GM19240 (cell line): ENCODE results near the gene EBLN1.

Experiments
- DNase-seq: peaks from one replicate; pipeline ENCODE4 v3.0.0; 2011; ENCODE audit warnings: low spot score; ENCODE audit not compliant: insufficient read length

Gene EBLN1

DNA sequence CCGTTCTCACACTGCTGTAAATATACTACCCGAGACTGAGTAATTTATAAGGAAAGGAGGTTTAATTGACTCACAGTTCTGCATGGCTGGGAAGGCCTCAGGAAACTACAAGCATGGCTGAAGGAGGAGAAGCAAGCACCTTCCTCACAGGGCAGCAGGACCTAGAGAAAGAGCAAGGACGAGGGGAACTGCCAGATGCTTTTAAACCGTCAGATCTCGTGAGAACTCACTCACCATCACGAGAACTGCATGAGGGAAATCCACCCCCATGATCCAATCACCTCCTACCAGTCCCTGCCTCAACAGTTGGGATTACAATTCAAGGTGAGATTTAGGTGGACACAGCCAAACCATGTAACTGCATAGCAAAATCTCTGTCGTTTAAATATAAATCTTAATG is at the start of gene EBLN1:
Gene EBLN1 (minus strand): TSS at position 174 of the 400 bp plus-strand sequence. CDS start 8,032 bp downstream, outside the sequence.
- DNase-seq = no peak

DNA sequence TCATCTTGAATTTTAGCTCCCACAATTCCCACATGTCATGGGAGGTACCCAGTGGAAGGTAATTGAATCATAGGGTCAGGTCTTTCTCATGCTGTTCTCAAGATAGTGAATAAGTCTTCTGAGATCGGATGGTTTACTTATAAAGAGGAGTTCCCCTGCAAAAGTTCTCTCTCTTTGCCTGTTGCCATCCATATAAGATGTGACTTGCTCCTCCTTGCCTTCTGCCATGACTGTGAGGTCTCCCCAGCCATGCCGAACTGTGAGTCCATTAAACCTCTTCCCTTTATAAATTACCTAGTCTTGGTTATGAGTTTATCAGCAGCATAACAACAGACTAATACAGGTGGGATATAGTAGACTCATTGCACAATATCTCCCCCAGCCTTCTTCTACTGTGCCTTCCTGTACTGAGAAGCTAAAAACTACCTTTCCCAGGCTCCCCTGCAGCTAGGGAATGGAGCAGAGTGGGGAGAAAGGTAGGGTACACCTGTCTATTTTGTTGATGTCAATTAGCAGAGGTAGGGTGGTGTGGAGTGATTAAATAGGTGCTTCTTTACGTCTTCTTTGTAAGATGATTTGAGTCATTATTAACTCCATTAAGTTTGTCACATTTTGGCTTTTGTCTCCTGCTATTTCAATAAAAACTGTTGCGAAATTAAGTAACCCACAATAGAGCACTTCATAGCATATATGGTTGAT is 48.2 kb upstream of the EBLN1 start:
- DNase-seq = no peak

- no peak for DNase-seq
Observed at GRCh38 chr10:22263106-22263505, 45.3 kb upstream of the EBLN1 start.

DNA sequence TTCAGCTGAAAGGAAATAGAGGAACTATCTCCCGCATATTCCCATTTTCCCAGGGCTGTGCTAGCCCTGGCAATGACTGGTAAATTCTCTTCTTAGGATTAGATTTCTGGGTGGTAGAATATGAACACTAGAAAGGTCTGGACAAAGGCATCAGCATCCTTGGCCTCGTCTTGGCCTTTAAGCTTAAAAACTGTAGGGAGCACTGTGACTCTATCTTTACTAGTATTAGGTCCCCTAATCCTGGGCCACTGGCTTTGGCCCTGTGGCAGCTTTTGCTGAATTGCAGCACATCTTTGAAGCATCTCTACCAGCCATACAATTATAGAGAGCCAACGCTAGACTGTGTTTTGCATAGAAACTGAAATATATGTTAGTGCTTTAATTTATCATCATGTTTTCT is 41.5 kb upstream of the EBLN1 start:
- DNase-seq = no peak

- DNase-seq = no peak
Observed at GRCh38 chr10:22258471-22258870, 40.7 kb upstream of the EBLN1 start.

DNA sequence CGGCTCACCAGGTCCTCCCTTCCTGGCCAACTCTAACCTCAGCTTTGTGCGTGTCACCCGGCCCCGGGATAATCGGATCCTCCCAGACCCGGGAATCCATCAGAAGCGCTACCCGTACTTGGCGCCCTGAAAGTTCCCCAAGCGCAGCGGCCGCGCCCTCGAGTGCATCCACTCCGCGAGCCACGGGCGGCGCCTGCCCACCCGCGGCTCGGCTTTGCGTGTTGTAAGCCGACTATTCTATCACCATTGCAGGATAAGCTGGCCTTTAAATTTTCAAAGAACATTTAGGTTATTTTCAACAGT is 35.7 kb upstream of the EBLN1 start:
- no peak for DNase-seq

DNA sequence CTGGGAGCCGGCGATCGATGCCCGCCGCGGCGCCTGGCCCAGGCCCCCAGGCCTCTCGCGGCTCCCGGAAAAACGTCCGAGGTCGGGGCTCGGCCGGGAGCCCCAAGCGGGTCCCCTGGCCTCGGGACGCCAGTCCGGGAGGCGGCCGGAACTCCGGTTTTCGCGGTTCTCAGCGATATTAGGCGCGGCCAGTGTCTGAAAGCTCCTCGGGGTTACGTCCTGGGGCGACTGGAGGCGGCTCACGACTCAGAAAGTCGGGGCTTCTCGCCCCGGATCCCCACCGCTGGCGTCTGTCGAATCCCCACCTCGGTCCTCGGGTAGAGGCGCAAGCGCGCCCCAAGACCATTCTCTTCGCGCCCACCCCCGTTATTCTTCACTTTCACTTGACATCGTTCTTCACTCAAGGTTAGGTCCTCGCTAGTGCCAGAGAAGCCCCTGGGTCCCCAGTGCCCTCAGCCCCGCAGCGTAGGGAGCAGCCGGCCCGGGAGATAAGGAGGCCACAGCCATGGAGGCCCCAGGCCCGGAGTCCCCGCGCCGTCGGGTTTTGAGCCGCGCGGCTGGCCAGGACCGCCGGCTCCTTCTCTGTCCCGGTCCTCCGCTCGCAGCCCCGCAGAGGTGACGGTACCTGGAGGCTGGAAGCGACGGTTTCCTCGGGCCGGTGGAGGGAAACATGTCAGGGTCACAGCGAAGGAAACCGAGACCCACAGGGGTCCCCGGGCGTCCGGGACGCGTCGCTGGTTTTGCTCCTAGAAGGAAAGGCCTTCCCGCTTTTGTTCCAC is 35.2 kb upstream of the EBLN1 start:
- no peak for DNase-seq

DNA sequence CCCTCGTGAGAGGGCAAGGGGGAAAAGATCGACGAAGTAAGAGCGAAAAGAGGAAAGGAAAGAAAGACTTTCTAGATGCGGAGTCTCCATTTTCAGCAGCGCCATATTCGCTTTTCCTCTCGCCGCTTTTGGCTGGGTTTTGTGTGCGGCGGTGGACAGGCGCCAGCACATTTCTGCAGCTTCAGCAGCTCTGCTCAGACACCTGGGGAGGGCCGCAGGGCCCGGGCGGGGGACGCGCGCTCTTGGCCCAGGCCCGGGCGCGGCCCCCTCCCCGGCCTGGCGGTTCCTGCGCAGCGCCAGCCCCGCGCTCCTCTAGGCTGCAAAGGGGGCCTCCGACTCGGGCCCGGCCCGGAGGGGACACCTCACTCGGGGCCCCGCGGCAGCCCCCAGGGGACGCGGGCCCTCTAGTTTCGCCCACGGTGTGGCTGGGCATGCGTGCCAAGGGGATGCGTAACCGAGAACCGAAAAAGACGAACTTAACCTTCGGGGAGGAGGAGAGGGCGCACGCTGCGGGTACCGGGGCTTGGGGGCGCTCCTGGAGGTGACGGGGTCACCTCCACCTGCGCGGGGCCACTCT is 34.5 kb upstream of the EBLN1 start:
- no peak for DNase-seq

- DNase-seq = no peak
Observed at GRCh38 chr10:22251751-22252223, 34.0 kb upstream of the EBLN1 start.

GRCh38 chr10:22250897-22251660 is 33.3 kb upstream of the EBLN1 start:
- no peak for DNase-seq

GRCh38 chr10:22247636-22248035 is 29.8 kb upstream of the EBLN1 start:
- DNase-seq = no peak

- no peak for DNase-seq
Observed at GRCh38 chr10:22246680-22247391, 29.0 kb upstream of the EBLN1 start.

DNA sequence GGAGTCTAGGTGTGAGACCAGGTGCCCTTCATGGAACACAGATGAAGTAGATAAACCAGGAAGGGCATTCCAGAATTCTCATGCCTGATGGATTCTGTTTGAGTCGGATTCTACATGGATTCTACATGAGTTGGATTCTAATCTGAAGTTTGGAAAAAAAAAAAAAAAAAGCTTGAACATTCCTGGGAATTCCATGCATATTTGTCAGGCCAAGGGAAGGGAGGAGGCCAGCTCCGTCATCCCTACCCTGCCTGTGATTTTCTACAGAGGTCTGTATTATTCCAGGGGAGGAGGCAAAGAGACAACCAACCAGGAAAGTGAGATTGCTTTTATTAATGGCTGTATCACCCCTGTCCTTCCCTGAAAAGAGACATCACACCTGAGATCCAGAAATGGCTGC is 27.8 kb upstream of the EBLN1 start:
- DNase-seq = no peak

DNA sequence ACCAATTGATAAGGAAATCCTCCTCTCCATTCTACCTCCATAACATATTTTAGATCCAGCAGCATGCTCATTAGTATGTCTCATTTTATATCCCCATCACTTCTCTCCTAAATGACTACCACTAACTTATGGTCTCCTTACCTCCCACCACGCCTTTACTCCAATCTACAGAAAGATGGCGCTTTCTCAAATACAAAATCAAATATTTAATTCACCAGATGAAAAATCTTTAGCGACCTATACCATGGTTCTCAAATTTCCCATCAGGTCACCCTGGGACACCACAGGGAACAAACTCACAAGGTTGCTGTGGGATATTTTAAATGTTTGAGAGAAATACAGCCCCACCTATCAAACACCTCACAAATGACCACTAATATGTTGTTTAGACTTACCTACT is 27.0 kb upstream of the EBLN1 start:
- no peak for DNase-seq

GRCh38 chr10:22244001-22244400 is 26.2 kb upstream of the EBLN1 start:
- DNase-seq = no peak

DNA sequence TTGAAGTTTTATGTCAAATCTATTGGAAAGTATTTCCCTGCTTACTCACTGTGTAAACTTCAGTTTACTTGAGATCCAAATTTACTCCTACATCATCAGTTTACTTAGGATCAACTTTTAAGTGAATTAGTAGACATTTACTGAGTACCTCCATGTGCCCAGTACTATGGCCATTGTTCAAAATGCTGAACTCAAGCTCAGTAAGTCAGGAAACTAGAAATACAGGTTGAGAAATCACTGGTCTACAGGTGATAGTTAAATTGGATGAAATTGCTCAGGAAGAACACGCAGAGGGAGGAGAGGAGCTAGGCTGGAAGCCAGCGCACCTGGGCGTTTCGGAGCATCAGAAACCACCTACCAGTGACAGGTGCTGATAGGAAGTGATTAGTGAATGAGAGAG is 25.5 kb upstream of the EBLN1 start:
- DNase-seq = no peak

- no peak for DNase-seq
Observed at GRCh38 chr10:22231260-22231659, 13.4 kb upstream of the EBLN1 start.

DNA sequence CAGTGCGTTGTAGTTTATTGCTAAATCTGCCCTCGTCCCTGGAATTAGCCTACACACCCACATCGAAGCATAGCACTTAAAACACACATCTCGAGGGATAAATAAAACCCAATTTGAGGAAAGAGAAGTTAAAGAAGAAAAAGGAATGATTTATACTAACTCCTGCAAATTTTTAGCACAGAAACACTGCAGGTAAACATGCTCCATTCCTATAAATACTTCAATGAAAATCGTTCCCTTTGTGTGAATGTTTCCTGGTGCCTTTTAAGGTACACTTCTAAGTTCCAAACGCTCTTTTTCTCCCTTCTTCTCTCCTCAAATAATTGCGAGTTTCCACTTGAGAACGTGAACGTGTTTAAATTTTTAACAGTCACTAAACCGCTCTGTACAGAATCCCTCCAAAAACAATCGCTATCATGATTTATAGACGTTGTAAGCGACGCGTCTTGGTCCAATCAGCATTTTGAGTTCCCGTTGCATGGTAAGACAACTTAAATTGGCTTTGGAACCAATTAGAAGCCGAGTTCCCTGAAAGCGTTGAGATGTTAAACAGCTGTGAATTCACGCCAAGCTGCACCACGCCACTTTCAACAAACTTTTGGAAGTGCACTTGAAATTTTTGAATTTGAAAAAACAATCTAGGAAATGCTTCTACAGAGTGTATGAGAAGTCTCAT is 12.5 kb upstream of the EBLN1 start:
- no peak for DNase-seq

DNA sequence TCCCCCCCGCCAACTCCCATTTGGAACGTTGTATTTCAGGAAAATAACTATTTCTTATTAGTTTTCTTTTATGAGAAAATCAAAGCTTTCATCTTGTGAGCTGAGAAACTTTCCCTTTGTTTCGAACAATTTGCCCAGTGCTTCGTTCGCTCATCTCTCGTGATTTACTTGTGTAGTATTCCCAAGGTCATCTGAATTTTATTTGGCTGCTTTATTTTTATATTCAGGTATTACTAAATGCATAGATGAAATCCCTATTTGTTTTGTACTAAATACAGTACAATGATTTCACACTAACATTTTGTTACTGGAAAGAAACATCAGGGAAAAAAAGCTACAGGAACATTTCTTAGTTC is 12.0 kb upstream of the EBLN1 start:
- DNase-seq = no peak

GRCh38 chr10:22228943-22229801 is 11.4 kb upstream of the EBLN1 start:
- peak; percentile 44 for DNase-seq
